HEK293T (cell line): ENCODE measurements around the gene KRCC1.

Source experiments
- ARNT ChIP-seq: fragments of 450-650 bp; IDR thresholded peaks from 2 replicates; pipeline ENCODE4 v1.6.1; 2017; ENCODE audit warnings: mild to moderate bottlenecking
- FOXA1 ChIP-seq: fragments of 450-650 bp; IDR thresholded peaks from 2 replicates; pipeline ENCODE4 v1.6.1; 2016; ENCODE audit warnings: mild to moderate bottlenecking
- FOXM1 ChIP-seq: fragments of 450-650 bp; IDR thresholded peaks from 2 replicates; pipeline ENCODE4 v1.6.1; 2017; ENCODE audit warnings: mild to moderate bottlenecking, borderline replicate concordance
- HDGF ChIP-seq: fragments of 450-650 bp; IDR thresholded peaks from 2 replicates; pipeline ENCODE4 v1.6.1; 2017; ENCODE audit warnings: antibody characterized with exemption, borderline replicate concordance
- SP1 ChIP-seq: fragments of 450-650 bp; IDR thresholded peaks from 2 replicates; pipeline ENCODE4 v1.6.1; 2017
- SUZ12 ChIP-seq: fragments of 450-650 bp; IDR thresholded peaks from 2 replicates; pipeline ENCODE4 v1.6.1; 2016; ENCODE audit warnings: mild to moderate bottlenecking
- TARDBP ChIP-seq: fragments of 450-650 bp; IDR thresholded peaks from 2 replicates; pipeline ENCODE4 v1.6.1; 2016
- ZNF384 ChIP-seq: fragments of 450-650 bp; IDR thresholded peaks from 2 replicates; pipeline ENCODE4 v1.6.1; 2016

- TF ChIP-seq FOXA1 (no peak), TARDBP (no peak), ZNF384 (no peak), SP1 (no peak), FOXM1 (no peak), HDGF (no peak), SUZ12 (no peak), ARNT (no peak)
Observed at GRCh38 chr2:88074854-88075292, 19.3 kb upstream of the KRCC1 start.
